Measurements from ENCODE around the gene PLA2G6. TPM values are rescaled to one million over a fixed set of nuclear protein-coding genes. Genes with fewer than 3 reads are reported as not detected.

The PLA2G6 gene
- total RNA-seq, 1 donor from 2014 or later, result 16.3 TPM

GRCh38 chr22:38098410-38099249 lies 83.0 kb downstream of the PLA2G6 start:
- Mint-ChIP-seq H3K36me3 (ENCODE audit: low read depth) (no peaks in the 10 kb centered on the region), H3K4me1 (ENCODE audit: low read depth) (peaks cover 15% of the 10 kb centered on the region), H3K9me3 (ENCODE audit: low read depth) (no peaks in the 10 kb centered on the region), H3K4me3 (ENCODE audit: unreplicated experiment) (no peak overlapping the region), H3K27ac (ENCODE audit: unreplicated experiment) (no peak overlapping the region), H3K27me3 (ENCODE audit: low read depth) (no peaks in the 10 kb centered on the region)
- DNase-seq (ENCODE audit: low spot score), result no peak
- no peak for TF ChIP-seq CTCF (IDR thresholded peaks at IDR 0.05)

DNA sequence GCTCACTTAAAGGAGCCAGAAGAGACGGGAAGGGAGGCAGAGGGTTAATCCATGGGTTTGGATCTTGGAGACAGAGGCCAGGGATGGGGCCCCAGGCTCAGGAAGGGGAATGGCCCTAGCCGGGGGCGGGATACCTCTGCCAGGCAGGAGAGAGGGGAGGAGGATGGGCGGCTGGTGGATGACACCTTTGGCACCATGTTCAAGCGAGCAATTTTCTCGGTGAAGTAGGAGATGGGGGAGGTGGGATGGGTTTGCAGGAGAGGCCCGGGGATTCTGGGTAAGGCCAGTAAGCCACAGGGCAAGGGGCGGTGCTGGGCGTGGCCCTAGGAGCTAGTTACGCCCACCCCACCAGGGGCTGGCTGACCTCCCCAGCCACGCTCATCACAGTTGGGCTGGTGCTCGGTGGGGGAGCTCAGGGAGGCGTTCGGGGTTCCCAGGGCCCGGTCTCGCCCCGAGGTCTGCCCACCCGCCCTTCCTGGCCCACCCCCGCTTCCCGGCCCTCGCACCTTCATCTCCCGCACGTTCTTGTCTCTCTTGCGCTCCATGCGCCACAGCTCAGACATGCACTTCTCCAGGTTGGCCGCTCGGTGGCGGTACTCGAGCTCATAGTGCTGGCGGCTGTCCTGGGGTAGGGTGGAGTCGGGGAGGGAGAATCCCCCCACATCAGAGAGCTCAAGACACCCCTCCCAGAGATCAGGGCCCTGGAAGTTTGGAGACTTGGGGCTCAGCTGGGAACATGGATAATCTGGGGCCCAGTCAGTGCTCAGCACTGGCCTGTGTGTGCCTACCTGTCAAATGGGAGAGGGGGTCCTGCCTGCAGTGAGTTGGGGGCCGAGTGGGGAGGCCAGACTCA lies 83.8 kb downstream of the PLA2G6 start:
- H3K27ac Mint-ChIP-seq (ENCODE audit: unreplicated experiment), result peak overlapping the region; percentile 62
- TF ChIP-seq CTCF (IDR thresholded peaks at IDR 0.05), result peak; percentile 70
- peaks cover 15% of the 10 kb centered on the region for H3K4me1 Mint-ChIP-seq (ENCODE audit: low read depth)
- no peaks in the 10 kb centered on the region for H3K9me3 Mint-ChIP-seq (ENCODE audit: low read depth)
- H3K36me3 Mint-ChIP-seq (ENCODE audit: low read depth), result no peaks in the 10 kb centered on the region
- H3K4me3 Mint-ChIP-seq (ENCODE audit: unreplicated experiment), result no peak overlapping the region
- H3K27me3 Mint-ChIP-seq (ENCODE audit: low read depth), result no peaks in the 10 kb centered on the region
- DNase-seq (ENCODE audit: low spot score), result peak; percentile 72

DNA sequence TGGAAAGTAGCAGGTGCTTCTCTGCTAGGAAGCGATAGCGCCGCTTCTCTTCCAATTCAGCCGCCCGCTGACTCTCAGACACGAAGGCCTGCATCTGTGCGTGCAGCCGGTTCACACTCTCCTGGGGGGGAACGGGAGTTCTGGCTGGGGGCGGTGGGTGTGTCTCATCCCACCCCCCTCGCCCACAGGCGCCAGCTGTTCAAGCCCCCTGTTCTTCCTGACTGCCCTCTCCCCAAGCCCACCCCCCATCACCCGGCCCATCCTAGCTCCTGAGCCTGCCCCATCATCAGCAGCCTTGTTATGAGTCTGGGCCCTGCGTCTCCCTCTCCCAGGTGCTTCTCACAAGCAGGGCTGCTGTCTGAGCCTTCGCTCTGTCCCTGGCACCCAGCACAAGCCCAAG lies 84.6 kb downstream of the PLA2G6 start:
- H3K27me3 Mint-ChIP-seq (ENCODE audit: low read depth), result no peaks in the 10 kb centered on the region
- H3K9me3 Mint-ChIP-seq (ENCODE audit: low read depth), result no peaks in the 10 kb centered on the region
- peaks cover 15% of the 10 kb centered on the region for H3K4me1 Mint-ChIP-seq (ENCODE audit: low read depth)
- peak overlapping the region; percentile 62 for H3K27ac Mint-ChIP-seq (ENCODE audit: unreplicated experiment)
- H3K36me3 Mint-ChIP-seq (ENCODE audit: low read depth), result no peaks in the 10 kb centered on the region
- TF ChIP-seq CTCF (IDR thresholded peaks at IDR 0.05), result no peak
- DNase-seq (ENCODE audit: low spot score), result no peak
- H3K4me3 Mint-ChIP-seq (ENCODE audit: unreplicated experiment), result no peak overlapping the region

DNA sequence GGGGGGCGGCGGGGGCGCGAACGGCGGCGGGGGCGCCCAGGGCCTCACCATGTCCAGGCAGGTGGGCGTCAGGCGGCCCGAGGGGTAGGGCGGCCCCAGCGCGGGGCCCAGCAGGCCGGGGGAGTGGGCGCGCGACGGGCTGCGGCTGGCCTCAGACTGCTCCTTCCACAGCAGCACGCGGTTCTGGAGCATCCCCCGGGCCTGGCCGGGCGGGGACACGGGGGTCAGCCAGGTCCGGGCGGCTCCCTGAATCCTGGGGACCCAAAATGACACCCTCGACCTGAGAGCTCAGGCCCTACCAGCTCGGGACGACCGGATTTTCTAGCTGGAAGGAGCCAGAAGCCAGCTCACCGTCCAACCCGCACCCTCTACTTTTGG lies 92.2 kb downstream of the PLA2G6 start:
- H3K27ac Mint-ChIP-seq (ENCODE audit: unreplicated experiment), result no peak overlapping the region
- TF ChIP-seq CTCF (IDR thresholded peaks at IDR 0.05), result no peak
- no peaks in the 10 kb centered on the region for H3K27me3 Mint-ChIP-seq (ENCODE audit: low read depth)
- peaks cover 3% of the 10 kb centered on the region for H3K36me3 Mint-ChIP-seq (ENCODE audit: low read depth)
- no peak overlapping the region for H3K4me3 Mint-ChIP-seq (ENCODE audit: unreplicated experiment)
- H3K4me1 Mint-ChIP-seq (ENCODE audit: low read depth), result no peaks in the 10 kb centered on the region
- no peaks in the 10 kb centered on the region for H3K9me3 Mint-ChIP-seq (ENCODE audit: low read depth)
- DNase-seq (ENCODE audit: low spot score), result peak; percentile 75

All from chondrocyte (in vitro differentiated cells).